Measurements from ENCODE around the gene SLC25A3. TPM values are rescaled to one million over a fixed set of nuclear protein-coding genes. Genes with fewer than 3 reads are reported as not detected.
A peak's percentile ranks its signal among the peaks of the same experiment; 100 is the strongest.

Gene SLC25A3
- total RNA-seq, 1 experiment from 2014 or later = 733 TPM

DNA sequence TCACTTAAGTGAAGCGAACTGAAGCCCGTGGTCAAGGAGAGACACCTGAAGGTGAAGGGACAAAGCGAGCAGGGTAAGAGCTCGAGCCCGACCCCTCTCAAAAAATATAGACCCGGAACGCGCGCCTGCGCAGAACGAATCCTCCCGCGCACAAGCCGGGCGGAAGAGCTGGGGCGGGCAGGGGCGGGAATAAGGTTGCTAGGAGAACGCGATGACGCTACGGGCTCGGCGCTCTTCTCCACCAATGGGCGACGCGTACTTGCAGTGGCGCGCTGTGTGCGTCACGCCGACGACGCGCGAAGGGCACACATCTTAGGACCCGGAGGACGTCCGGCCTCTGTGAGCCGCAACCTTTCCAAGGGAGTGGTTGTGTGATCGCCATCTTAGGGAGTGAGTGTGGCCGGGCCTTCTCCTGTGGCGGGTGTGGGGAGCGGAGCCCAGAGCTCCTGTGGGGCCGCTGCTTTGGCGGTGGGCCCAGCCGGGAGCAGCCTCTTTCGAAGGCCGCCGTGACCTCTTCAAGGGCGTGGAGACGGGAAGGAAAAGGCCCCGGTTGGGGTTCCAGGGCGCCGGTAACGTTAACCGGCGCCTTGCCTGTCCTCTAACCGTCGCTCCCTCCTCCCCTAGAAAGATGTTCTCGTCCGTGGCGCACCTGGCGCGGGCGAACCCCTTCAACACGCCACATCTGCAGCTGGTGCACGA is at the start of gene SLC25A3 (continued):
- TF ChIP-seq CDX4 (CRISPR knock-in tag; IDR thresholded peaks at IDR 0.05; ENCODE audit: borderline replicate concordance) (no peak; the same call in 1 of the 2 replicates), ELF4 (CRISPR knock-in tag; IDR thresholded peaks at IDR 0.05; ENCODE audit: low read depth) (no peak), ZMAT4 (CRISPR knock-in tag; IDR thresholded peaks at IDR 0.05) (no peak), ZNF219 (CRISPR knock-in tag; IDR thresholded peaks at IDR 0.05; ENCODE audit: borderline replicate concordance) (peak; percentile 90; the same call in 1 of the 2 replicates), JUN (CRISPR knock-in tag; IDR thresholded peaks at IDR 0.05) (peak; percentile 84), NFYB (CRISPR knock-in tag; conservative IDR thresholded peaks at IDR 0.05; ENCODE audit: low read depth) (peak; percentile 82), CREM (CRISPR knock-in tag; IDR thresholded peaks at IDR 0.05) (peak; percentile 97), SP1 (CRISPR knock-in tag; conservative IDR thresholded peaks at IDR 0.05) (peak; percentile 90)
- TF ChIP-seq, protein P1, sequence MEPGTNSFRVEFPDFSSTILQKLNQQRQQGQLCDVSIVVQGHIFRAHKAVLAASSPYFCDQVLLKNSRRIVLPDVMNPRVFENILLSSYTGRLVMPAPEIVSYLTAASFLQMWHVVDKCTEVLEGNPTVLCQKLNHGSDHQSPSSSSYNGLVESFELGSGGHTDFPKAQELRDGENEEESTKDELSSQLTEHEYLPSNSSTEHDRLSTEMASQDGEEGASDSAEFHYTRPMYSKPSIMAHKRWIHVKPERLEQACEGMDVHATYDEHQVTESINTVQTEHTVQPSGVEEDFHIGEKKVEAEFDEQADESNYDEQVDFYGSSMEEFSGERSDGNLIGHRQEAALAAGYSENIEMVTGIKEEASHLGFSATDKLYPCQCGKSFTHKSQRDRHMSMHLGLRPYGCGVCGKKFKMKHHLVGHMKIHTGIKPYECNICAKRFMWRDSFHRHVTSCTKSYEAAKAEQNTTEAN (CRISPR knock-in tag; IDR thresholded peaks at IDR 0.05) = peak; percentile 71; the same call in 1 of the 2 replicates
- TF ChIP-seq, protein P2, sequence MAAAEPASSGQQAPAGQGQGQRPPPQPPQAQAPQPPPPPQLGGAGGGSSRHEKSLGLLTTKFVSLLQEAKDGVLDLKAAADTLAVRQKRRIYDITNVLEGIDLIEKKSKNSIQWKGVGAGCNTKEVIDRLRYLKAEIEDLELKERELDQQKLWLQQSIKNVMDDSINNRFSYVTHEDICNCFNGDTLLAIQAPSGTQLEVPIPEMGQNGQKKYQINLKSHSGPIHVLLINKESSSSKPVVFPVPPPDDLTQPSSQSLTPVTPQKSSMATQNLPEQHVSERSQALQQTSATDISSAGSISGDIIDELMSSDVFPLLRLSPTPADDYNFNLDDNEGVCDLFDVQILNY (CRISPR knock-in tag; IDR thresholded peaks at IDR 0.05) = peak; percentile 72; the same call in 1 of the 2 replicates

GRCh38 chr12:98543701-98544100 is 49.8 kb upstream of the SLC25A3 start:
- TF ChIP-seq HMGA2 (CRISPR knock-in tag; IDR thresholded peaks at IDR 0.05) (no peak), MAX (CRISPR knock-in tag; IDR thresholded peaks at IDR 0.05) (no peak), ELF4 (CRISPR knock-in tag; IDR thresholded peaks at IDR 0.05; ENCODE audit: low read depth) (no peak), IRF1 (CRISPR knock-in tag; IDR thresholded peaks at IDR 0.05) (no peak)
- H3K27ac Mint-ChIP-seq = no peak overlapping the region
- peaks cover 60% of the 10 kb centered on the region for H3K36me3 Mint-ChIP-seq
- no peak overlapping the region for H3K4me3 Mint-ChIP-seq
- peaks cover 8% of the 10 kb centered on the region for H3K4me1 Mint-ChIP-seq
- DNase-seq (ENCODE audit: low spot score) (no peak), ATAC-seq (no peak)
- ChIA-PET CTCF (interaction anchor here (1.1 kb wide), 1 partner anchor 23 kb away, joined by 3 read pairs; no protein-coding TSS in a partner anchor), POLR2A (interaction anchor here (0.7 kb wide), 1 partner anchor 14 kb away, joined by 3 read pairs; no protein-coding TSS in a partner anchor)
- no peaks in the 10 kb centered on the region for H3K27me3 Mint-ChIP-seq (ENCODE audit: low read depth)
- H3K9me3 Mint-ChIP-seq = no peaks in the 10 kb centered on the region

DNA sequence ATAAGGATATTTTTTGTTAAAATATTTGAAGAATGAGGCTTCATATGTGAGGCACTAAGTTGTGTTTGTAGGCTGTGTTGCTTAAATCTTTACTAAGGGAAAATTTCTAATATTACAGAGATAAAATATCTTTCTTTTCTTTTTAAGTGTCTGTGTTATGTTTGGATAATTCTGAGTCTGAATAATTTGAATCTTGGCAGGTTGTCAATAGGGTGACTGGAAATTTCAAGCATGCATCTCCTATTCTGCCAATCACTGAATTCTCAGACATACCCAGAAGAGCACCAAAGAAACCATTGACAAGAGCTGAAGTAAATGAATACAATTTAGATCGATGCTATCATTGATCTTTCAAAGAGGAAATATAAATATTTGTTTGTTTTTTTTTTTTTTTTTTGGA is 48.7 kb upstream of the SLC25A3 start:
- H3K36me3 Mint-ChIP-seq = peaks cover 64% of the 10 kb centered on the region
- H3K4me1 Mint-ChIP-seq = peaks cover 8% of the 10 kb centered on the region
- ATAC-seq (no peak), DNase-seq (ENCODE audit: low spot score) (no peak)
- no peaks in the 10 kb centered on the region for H3K27me3 Mint-ChIP-seq (ENCODE audit: low read depth)
- no peak overlapping the region for H3K4me3 Mint-ChIP-seq
- H3K9me3 Mint-ChIP-seq = no peaks in the 10 kb centered on the region
- POLR2A ChIA-PET = no interaction called here
- CTCF ChIA-PET = interaction anchor here (1.0 kb wide), 1 partner anchor 27 kb away, joined by 3 read pairs; no protein-coding TSS in a partner anchor
- no peak overlapping the region for H3K27ac Mint-ChIP-seq
- TF ChIP-seq EMX1 (CRISPR knock-in tag; IDR thresholded peaks at IDR 0.05) (no peak), MAX (CRISPR knock-in tag; IDR thresholded peaks at IDR 0.05) (no peak), ZNF416 (CRISPR knock-in tag; IDR thresholded peaks at IDR 0.05) (no peak), ZNF317 (CRISPR knock-in tag; IDR thresholded peaks at IDR 0.05; ENCODE audit: borderline replicate concordance, low read depth) (no peak), SMAD4 (CRISPR knock-in tag; IDR thresholded peaks at IDR 0.05) (no peak), ZNF138 (CRISPR knock-in tag; conservative IDR thresholded peaks at IDR 0.05) (no peak)
- TF ChIP-seq, protein P3, sequence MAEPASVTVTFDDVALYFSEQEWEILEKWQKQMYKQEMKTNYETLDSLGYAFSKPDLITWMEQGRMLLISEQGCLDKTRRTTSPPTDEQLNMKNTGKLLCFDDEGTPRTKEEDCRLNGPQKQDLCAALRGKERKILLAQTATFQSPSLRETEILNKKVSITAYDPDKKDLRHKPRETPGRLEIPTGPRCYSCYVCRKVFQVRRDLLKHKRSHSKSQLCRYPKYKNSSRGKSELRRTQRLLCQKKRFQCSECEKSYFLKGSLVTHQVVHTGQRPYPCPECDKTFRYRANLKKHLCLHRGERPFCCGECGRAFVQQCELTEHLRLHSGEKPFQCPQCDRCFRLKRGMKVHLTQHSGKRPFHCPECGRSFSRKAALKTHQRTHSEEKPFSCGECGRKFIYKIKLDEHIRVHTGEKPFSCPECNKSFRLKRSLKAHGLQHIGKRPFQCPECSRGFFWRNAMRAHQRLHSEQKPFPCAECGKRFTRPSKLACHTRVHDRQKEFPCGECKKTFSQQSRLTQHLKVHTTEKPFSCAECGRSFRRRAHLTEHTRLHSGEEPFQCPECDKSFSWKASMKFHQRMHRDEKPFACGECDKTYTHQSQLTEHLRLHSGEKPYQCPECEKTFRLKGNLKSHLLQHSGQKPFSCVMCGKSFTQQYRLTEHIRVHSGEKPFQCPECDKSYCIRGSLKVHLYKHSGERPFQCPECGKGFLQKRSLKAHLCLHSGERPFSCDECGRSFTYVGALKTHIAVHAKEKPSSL (CRISPR knock-in tag; conservative IDR thresholded peaks at IDR 0.05) = no peak
- TF ChIP-seq, protein P2 (CRISPR knock-in tag; IDR thresholded peaks at IDR 0.05) = no peak
